ENCODE measurements around the gene GPI. TPM values are rescaled to one million over a fixed set of nuclear protein-coding genes. Genes with fewer than 3 reads are reported as not detected.

Gene GPI
- total and polyA plus RNA-seq, 2 of the 13 experiments (the other 11 are each of a cell fraction or from before 2014, with no cell fraction given) = 147 to 167 TPM

DNA sequence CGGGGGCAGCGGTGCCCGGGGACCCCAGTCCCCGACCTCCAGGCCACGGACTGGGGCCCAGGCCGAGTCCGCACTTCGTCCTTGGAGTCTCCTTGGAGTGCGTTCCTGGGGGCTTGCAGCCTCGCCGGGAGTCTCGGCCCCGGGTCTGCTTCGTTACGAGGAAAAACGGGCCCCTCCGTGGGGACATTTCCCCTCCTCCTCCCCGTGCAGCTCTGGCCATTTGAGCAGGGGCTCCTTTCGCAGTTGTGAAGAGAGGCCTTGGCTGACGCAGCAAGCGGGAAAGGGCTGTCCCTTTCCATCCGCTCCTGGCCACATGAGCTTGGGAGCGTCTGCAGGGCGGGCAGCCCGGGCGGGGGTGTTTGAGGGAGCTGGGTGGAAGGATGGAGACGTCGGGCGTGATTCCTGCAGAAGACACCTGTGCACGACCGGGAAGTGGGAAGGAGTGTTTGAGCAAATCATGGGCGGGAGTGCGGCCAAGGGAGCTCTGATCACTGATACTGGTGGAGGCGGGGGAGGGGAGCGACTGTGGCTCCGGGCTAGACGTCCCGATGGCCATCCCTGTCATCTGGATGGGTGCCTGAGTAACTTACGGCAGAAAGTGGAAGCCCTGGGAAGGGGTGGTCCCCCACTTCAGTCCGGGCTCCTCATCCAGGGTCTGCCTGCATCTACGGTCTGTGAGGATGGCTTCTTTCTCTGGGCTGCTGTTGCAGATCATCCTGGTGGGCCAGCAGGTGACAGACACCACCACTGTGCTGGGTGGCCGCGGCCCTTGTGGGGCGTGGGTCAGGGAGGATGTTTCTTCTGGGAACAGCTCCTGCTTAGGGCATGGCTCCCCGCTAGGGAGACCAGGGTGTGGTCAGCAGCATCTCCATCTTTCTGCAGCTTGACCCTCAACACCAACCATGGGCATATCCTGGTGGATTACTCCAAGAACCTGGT lies 736 bp downstream of the GPI start (continued):
- TF ChIP-seq ESRRA (CRISPR knock-in tag; IDR thresholded peaks at IDR 0.05; ENCODE audit: low read depth) (0 out of 2 replicates have a peak, but pooled peaks have one; percentile 55), MYNN (CRISPR knock-in tag; IDR thresholded peaks at IDR 0.05; ENCODE audit: low read depth) (no peak), ZNF530 (CRISPR knock-in tag; IDR thresholded peaks at IDR 0.05; ENCODE audit: low read depth) (no peak), CSRNP1 (CRISPR knock-in tag; IDR thresholded peaks at IDR 0.05) (no peak), GPN1 (CRISPR knock-in tag; IDR thresholded peaks at IDR 0.05; ENCODE audit: borderline replicate concordance) (no peak), ZFAT (CRISPR knock-in tag; conservative IDR thresholded peaks at IDR 0.05) (no peak), GLMP (CRISPR knock-in tag; IDR thresholded peaks at IDR 0.05; ENCODE audit: borderline replicate concordance) (no peak), ZNF205 (CRISPR knock-in tag; IDR thresholded peaks at IDR 0.05) (no peak), ZNF672 (CRISPR knock-in tag; IDR thresholded peaks at IDR 0.05) (0 out of 2 replicates have a peak, but pooled peaks have one; percentile 51), ZFP36L1 (CRISPR knock-in tag; IDR thresholded peaks at IDR 0.05) (no peak), PAWR (CRISPR knock-in tag; IDR thresholded peaks at IDR 0.05; ENCODE audit: borderline replicate concordance) (no peak), SNAPC2 (CRISPR knock-in tag; IDR thresholded peaks at IDR 0.05) (no peak), ZNF780A (CRISPR knock-in tag; IDR thresholded peaks at IDR 0.05) (0 out of 2 replicates have a peak, but pooled peaks have one; percentile 56), IRX3 (CRISPR knock-in tag; IDR thresholded peaks at IDR 0.05; ENCODE audit: borderline replicate concordance, low read depth) (peak; percentile 13; the same call in 1 of the 2 replicates)
- TF ChIP-seq, protein P1, sequence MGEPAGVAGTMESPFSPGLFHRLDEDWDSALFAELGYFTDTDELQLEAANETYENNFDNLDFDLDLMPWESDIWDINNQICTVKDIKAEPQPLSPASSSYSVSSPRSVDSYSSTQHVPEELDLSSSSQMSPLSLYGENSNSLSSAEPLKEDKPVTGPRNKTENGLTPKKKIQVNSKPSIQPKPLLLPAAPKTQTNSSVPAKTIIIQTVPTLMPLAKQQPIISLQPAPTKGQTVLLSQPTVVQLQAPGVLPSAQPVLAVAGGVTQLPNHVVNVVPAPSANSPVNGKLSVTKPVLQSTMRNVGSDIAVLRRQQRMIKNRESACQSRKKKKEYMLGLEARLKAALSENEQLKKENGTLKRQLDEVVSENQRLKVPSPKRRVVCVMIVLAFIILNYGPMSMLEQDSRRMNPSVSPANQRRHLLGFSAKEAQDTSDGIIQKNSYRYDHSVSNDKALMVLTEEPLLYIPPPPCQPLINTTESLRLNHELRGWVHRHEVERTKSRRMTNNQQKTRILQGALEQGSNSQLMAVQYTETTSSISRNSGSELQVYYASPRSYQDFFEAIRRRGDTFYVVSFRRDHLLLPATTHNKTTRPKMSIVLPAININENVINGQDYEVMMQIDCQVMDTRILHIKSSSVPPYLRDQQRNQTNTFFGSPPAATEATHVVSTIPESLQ (CRISPR knock-in tag; conservative IDR thresholded peaks at IDR 0.05) = no peak; the same call in 1 of the 2 replicates
- TF ChIP-seq, protein P2, sequence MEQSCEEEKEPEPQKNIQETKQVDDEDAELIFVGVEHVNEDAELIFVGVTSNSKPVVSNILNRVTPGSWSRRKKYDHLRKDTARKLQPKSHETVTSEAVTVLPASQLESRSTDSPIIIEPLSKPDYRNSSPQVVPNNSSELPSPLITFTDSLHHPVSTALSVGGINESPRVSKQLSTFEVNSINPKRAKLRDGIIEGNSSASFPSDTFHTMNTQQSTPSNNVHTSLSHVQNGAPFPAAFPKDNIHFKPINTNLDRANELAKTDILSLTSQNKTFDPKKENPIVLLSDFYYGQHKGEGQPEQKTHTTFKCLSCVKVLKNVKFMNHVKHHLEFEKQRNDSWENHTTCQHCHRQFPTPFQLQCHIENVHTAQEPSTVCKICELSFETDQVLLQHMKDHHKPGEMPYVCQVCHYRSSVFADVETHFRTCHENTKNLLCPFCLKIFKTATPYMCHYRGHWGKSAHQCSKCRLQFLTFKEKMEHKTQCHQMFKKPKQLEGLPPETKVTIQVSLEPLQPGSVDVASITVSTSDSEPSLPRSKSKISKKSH (CRISPR knock-in tag; IDR thresholded peaks at IDR 0.05; ENCODE audit: borderline replicate concordance) = peak; percentile 55; the same call in 1 of the 2 replicates
